SK-N-SH treated with all-trans-retinoic acid at 6 μM for 48 hours (cell line): ENCODE measurements around the gene ATAD5.

Experiments used
- ARNTL ChIP-seq: fragments of 450-650 bp; formaldehyde crosslinking; IDR thresholded peaks from 2 replicates; pipeline ENCODE4 v1.5.0; 2020; ENCODE audit warnings: low read depth, mild to moderate bottlenecking, moderate library complexity, borderline replicate concordance
- BACH2 ChIP-seq: fragments of 250-450 bp; sonication (Bioruptor Pico); IDR thresholded peaks from 2 replicates; pipeline ENCODE4 v1.9.0; 2021; ENCODE audit warnings: mild to moderate bottlenecking, borderline replicate concordance
- CREB5 ChIP-seq: fragments of 250-450 bp; sonication (Bioruptor Pico); IDR thresholded peaks from 2 replicates; pipeline ENCODE4 v1.5.1; 2020; ENCODE audit warnings: low read depth, mild to moderate bottlenecking, moderate library complexity
- GLIS3 ChIP-seq: fragments of 250-450 bp; sonication (Bioruptor Pico); IDR thresholded peaks from 2 replicates; pipeline ENCODE4 v1.5.0; 2020; ENCODE audit warnings: mild to moderate bottlenecking, moderate library complexity
- PPARA ChIP-seq: fragments of 250-450 bp; sonication (Bioruptor Pico); IDR thresholded peaks from 2 replicates; pipeline ENCODE4 v1.5.0; 2020; ENCODE audit warnings: mild to moderate bottlenecking, borderline replicate concordance
- RARB ChIP-seq: fragments of 250-450 bp; sonication (Bioruptor Pico); IDR thresholded peaks from 2 replicates; pipeline ENCODE4 v1.8.0; 2021; ENCODE audit warnings: mild to moderate bottlenecking, moderate library complexity
- SNAI2 ChIP-seq: fragments of 250-450 bp; sonication (Bioruptor Pico); IDR thresholded peaks from 2 replicates; pipeline ENCODE4 v1.5.0; 2020; ENCODE audit warnings: mild to moderate bottlenecking, moderate library complexity
- TCF4 ChIP-seq: fragments of 250-450 bp; sonication (Bioruptor Pico); IDR thresholded peaks from 2 replicates; pipeline ENCODE4 v1.8.0; 2021; ENCODE audit warnings: mild to moderate bottlenecking, moderate library complexity, borderline replicate concordance
- TSHZ2 ChIP-seq: fragments of 250-450 bp; sonication (Bioruptor Pico); IDR thresholded peaks from 2 replicates; pipeline ENCODE4 v1.5.0; 2020; ENCODE audit warnings: mild to moderate bottlenecking, moderate library complexity
- ZFP30 ChIP-seq: fragments of 450-650 bp; formaldehyde crosslinking; IDR thresholded peaks from 2 replicates; pipeline ENCODE4 v1.5.0; 2022; ENCODE audit warnings: mild to moderate bottlenecking, moderate library complexity
- ZNF8 ChIP-seq: fragments of 450-650 bp; formaldehyde crosslinking; IDR thresholded peaks from 2 replicates; pipeline ENCODE4 v1.5.0; 2020; ENCODE audit warnings: mild to moderate bottlenecking, moderate library complexity
- TF ChIP-seq, protein P1 (sequence below): fragments of 250-450 bp; sonication (Bioruptor Pico); IDR thresholded peaks from 2 replicates; pipeline ENCODE4 v1.8.0; 2020; ENCODE audit warnings: mild to moderate bottlenecking, moderate library complexity, borderline replicate concordance

DNA sequence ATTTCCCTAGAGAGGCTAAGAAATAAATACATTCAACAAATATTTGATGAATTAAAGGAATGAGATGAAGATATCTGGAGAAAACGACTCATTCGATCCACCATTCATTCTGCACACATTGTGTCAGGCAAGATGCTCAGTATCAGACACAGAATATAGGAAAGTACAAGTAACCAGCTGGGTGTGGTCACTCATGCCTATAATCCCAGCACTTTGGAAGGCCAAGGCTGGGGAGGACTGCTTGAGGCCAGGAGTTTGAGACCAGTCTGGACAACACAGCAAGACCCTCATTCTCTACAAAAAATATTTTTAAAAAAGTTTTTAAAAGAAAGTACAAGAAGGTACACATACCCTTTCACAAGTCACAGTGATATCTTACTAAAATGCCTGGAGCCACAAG, 49.6 kb upstream of the ATAD5 start:
- TF ChIP-seq CREB5 (CRISPR knock-in tag) (no peak), SNAI2 (CRISPR knock-in tag) (no peak), ARNTL (CRISPR knock-in tag) (no peak), ZNF8 (CRISPR knock-in tag) (no peak), TCF4 (CRISPR knock-in tag) (no peak), BACH2 (CRISPR knock-in tag) (no peak), RARB (CRISPR knock-in tag) (no peak), TSHZ2 (CRISPR knock-in tag) (no peak), GLIS3 (no peak), ZFP30 (CRISPR knock-in tag) (no peak), PPARA (CRISPR knock-in tag) (no peak)
- TF ChIP-seq, protein P1, sequence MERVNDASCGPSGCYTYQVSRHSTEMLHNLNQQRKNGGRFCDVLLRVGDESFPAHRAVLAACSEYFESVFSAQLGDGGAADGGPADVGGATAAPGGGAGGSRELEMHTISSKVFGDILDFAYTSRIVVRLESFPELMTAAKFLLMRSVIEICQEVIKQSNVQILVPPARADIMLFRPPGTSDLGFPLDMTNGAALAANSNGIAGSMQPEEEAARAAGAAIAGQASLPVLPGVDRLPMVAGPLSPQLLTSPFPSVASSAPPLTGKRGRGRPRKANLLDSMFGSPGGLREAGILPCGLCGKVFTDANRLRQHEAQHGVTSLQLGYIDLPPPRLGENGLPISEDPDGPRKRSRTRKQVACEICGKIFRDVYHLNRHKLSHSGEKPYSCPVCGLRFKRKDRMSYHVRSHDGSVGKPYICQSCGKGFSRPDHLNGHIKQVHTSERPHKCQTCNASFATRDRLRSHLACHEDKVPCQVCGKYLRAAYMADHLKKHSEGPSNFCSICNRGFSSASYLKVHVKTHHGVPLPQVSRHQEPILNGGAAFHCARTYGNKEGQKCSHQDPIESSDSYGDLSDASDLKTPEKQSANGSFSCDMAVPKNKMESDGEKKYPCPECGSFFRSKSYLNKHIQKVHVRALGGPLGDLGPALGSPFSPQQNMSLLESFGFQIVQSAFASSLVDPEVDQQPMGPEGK: no peak
